Transverse colon (tissue), 3 donors: ENCODE data around the gene RASGRP2.

ENCODE experiments used
- CTCF ChIP-seq, 5 experiments: fragments of 200-600 bp in 3 of 5; fragments of 450-650 bp in 2 of 5; sonication (generic) in 3 of 5; IDR thresholded peaks; 1 replicate in 2 of 5; 2 replicates in 3 of 5; pipeline ENCODE4 v1.5.1; 2016 to 2017; ENCODE audit warnings: antibody characterized with exemption in 5 of 5, inconsistent platforms in 3 of 5, mild to moderate bottlenecking in 2 of 5, moderate library complexity in 1 of 5
- EP300 ChIP-seq: sonication (generic); formaldehyde crosslinking; IDR thresholded peaks from one replicate; pipeline ENCODE4 v1.6.1; 2017; ENCODE audit warnings: antibody characterized with exemption, low read depth

DNA sequence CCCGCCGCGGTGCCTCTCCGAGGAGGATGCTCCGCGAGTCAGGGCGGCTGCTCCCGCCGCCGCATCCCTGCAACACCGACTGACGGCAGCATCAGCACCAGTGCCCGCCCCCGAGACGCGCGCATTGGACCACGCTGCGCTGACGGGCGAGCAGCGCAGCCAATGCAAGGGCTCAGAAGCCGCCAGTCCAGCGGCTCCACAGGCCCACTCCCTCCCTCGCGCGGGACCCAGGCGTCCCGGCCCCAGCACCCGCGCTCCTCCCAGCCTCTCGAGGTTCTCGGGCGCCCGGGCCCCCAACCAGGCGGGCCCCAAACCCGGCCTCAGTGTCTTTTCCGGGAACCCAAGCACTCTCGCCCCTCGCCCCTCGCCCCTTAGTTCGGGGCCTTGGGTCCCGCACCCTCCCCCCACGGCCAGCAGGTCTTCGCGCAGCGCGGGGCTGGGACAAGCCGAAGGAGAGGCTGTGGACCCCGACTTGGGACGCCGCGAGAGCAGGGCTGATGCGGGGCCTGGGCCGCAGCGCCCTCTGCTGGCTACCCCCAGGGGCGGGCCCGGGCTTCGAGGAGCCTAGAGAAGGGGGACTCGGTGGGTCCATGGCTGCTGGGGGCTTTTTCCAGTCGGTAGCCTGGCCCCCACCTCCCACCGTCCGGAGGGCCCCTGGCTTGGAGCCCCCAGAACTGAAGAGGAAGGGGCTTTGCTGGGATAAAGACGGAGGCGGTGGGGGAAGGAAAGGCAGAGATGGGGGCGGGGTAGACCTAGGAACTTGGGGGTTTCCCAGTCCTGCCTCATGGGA is 20.6 kb downstream of the RASGRP2 start, which contains the start of gene NRXN2:
- no peak for TF ChIP-seq EP300
- peak; percentile 90 to 99 (median 96) for TF ChIP-seq CTCF (IDR thresholded peaks at IDR 0.05)
